Lower leg skin (tissue), 4 donors: Measurements from ENCODE around the gene ZNF90. TPM values are rescaled to one million over a fixed set of nuclear protein-coding genes. Genes with fewer than 3 reads are reported as not detected.

ENCODE experiments used
- DNase-seq, 2 donors: peaks; one replicate each; pipeline ENCODE4 v3.0.0-alpha.2; 2019; ENCODE audit warnings: low spot score in 2 of 2
- H3K4me3 ChIP-seq: fragments of 200-600 bp; sonication (generic); 2 replicates; pipeline ENCODE4 v1.5.1; 2017; ENCODE audit warnings: mild to moderate bottlenecking, low read depth; ENCODE audit not compliant: poor library complexity, severe bottlenecking
- CTCF ChIP-seq, 3 donors: fragments of 450-650 bp; IDR thresholded peaks; one replicate each; pipeline ENCODE4 v1.5.1; 2016; ENCODE audit warnings: antibody characterized with exemption in 3 of 3, mild to moderate bottlenecking in 3 of 3, moderate library complexity in 2 of 3
- POLR2A ChIP-seq, 2 donors: fragments of 450-650 bp; IDR thresholded peaks; one replicate each; pipeline ENCODE4 v1.6.1; 2016 to 2017; ENCODE audit warnings: antibody characterized with exemption in 2 of 2, mild to moderate bottlenecking in 1 of 2, moderate library complexity in 1 of 2
- WGBS, 2 donors: methylation state at CpG; one replicate each; pipeline ENCODE4 v1.1.5; 2018; 5-methylcytosine and 5-hydroxymethylcytosine counted together
- intact Hi-C: fragments of 100-400 bp; cut with DNase I; formaldehyde crosslinking; loops from one replicate; pipeline ENCODE4 v1.15.0; 2023; ENCODE audit warnings: low total_unique reads
- total RNA-seq, 4 donors: library from RNA; depleted of rRNA; stranded (reverse); fragments of >200 nt; gene quantifications; one replicate each; pipeline ENCODE4 v1.1.0, GENCODE V29; 2016

Gene ZNF90
- 1 to 10 TPM; 1.6 to 5.5 (median 1.8) TPM for total RNA-seq

- H3K4me3 ChIP-seq = peak within 1 kb of the TSS; percentile 23
- intact Hi-C loops = no loop called here
- TF ChIP-seq CTCF (IDR thresholded peaks at IDR 0.05) = no peak
- no peak for TF ChIP-seq POLR2A (IDR thresholded peaks at IDR 0.05)
- 0 to 2% methylated on average over 17 to 27 of the region's 28 CpGs for WGBS, 2 donors
- DNase-seq = peak; percentile 95 to 99
Observed at GRCh38 chr19:20077791-20078463, at the start of gene ZNF90. Gene ZNF90 (plus strand): TSS chr19:20078000. CDS start chr19:20078133, 133 bp downstream.

DNA sequence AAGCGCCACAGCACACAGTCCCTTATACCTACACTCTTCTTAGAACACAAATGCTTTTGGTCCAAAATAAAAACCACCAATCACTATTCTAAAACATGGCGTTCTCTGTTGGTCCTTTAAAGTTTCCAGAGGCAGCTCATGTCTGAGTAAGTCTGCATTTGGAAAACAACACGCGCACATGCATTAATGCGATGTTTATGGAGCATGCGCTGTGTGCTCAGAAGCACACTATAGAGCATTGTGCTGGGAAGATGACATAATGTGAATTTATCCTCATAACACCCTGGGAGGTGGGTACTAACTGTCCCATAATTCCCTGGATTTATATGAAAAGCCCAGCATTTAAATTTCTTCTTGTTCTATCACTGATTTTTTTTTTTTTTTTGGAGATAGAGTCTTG, 49.2 kb upstream of the ZNF90 start:
- intact Hi-C loops = no loop called here
- DNase-seq = no peak
- no peak overlapping the region for H3K4me3 ChIP-seq
- no peak for TF ChIP-seq POLR2A (IDR thresholded peaks at IDR 0.05)
- TF ChIP-seq CTCF (IDR thresholded peaks at IDR 0.05) = no peak
- 99% methylated on average over 6 of the region's 6 CpGs for WGBS, 2 donors

GRCh38 chr19:20035935-20036334, 41.9 kb upstream of the ZNF90 start:
- H3K4me3 ChIP-seq = no peak overlapping the region
- no peak for TF ChIP-seq POLR2A (IDR thresholded peaks at IDR 0.05)
- TF ChIP-seq CTCF (IDR thresholded peaks at IDR 0.05) = no peak
- intact Hi-C loops = no loop called here
- no peak for DNase-seq
- 91 to 94% methylated on average over 5 of the region's 5 CpGs for whole genome bisulfite sequencing, 2 donors

- intact Hi-C loops = no loop called here
- H3K4me3 ChIP-seq = peak overlapping the region; percentile 55
- TF ChIP-seq POLR2A (IDR thresholded peaks at IDR 0.05) (no peak), CTCF (IDR thresholded peaks at IDR 0.05) (no peak)
- WGBS, 2 donors = 0% methylated on average over 8 to 25 of the region's 26 CpGs
- no peak for DNase-seq
Observed at GRCh38 chr19:20038358-20039202, 39.2 kb upstream of the ZNF90 start.

GRCh38 chr19:20039203-20039723, 38.5 kb upstream of the ZNF90 start, which contains the start of gene ZNF682:
Gene ZNF682 (minus strand): TSS chr19:20039505. CDS start chr19:20039345, 160 bp downstream.
- intact Hi-C loops = no loop called here
- peak within 1 kb of the TSS; percentile 55 for H3K4me3 ChIP-seq
- no peak for TF ChIP-seq CTCF (IDR thresholded peaks at IDR 0.05)
- TF ChIP-seq POLR2A (IDR thresholded peaks at IDR 0.05) = no peak
- 1% methylated on average over 15 to 16 of the region's 25 CpGs for WGBS, 2 donors
- peak; percentile 96 to 99 for DNase-seq
